ENCODE data around the gene ERF.

Gene ERF

DNA sequence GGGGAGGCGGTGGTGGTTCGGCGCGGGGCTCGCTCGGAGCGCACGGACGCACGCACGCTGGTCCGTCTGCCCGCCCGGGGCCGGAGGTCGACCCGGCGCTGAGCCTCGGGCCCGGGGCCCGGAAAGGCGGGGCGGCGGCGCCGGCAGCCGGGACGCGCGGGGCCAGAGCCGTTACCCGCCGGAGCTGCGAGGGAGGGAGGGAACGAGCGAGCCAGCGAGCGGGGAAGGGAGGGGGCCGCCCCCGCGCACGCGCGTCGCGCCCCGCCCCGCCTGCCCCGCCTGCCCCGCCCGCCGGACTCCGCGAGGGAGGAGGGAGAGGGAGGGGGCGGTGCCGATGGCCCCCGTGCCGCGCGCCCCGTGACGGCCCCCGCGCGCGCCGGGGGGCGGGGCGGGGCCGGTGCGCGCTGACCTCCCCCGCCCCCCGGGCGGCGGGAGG is 29.2 kb upstream of the ERF start:
- H3K27me3 ChIP-seq (ENCODE audit: insufficient read depth, low read length) = no peaks in the 10 kb centered on the region
- peaks cover 25% of the 10 kb centered on the region for H3K36me3 ChIP-seq (ENCODE audit: insufficient read depth, low read length)
- H2AFZ ChIP-seq (ENCODE audit: low read depth, low read length) = no peak overlapping the region
- peak overlapping the region; percentile 49 for H3K4me3 ChIP-seq (ENCODE audit: low read length)
- peaks cover 48% of the 10 kb centered on the region for H3K4me1 ChIP-seq (ENCODE audit: insufficient read depth, low read length)
- H3K9me3 ChIP-seq (ENCODE audit: low read length) = no peaks in the 10 kb centered on the region

GRCh38 chr19:42283188-42284065 is 28.5 kb upstream of the ERF start:
- peaks cover 52% of the 10 kb centered on the region for H3K4me1 ChIP-seq (ENCODE audit: insufficient read depth, low read length)
- no peaks in the 10 kb centered on the region for H3K27me3 ChIP-seq (ENCODE audit: insufficient read depth, low read length)
- no peak overlapping the region for H2AFZ ChIP-seq (ENCODE audit: low read depth, low read length)
- no peaks in the 10 kb centered on the region for H3K9me3 ChIP-seq (ENCODE audit: low read length)
- peaks cover 18% of the 10 kb centered on the region for H3K36me3 ChIP-seq (ENCODE audit: insufficient read depth, low read length)
- peak overlapping the region; percentile 49 for H3K4me3 ChIP-seq (ENCODE audit: low read length)

DNA sequence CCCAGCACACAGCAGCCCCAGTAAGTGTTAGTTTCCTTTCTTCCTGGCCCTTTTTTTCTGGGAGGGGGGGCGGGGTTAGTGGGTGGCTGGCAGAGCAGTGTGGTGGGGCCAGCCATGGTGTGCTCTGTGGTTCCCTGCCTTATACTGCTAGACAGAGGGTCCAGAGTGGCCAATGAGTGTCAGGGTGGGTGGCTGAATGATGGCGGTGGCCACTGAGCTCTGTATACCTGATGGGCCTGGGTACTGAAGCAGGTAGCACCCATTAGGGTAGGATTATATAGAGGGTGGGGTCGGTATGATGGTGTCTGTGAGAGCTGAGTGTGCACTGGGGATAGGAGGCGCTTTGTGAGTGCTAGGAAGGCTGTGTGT is 27.9 kb upstream of the ERF start:
- Histone ChIP-seq H3K4me1 (ENCODE audit: insufficient read depth, low read length) (peaks cover 52% of the 10 kb centered on the region), H3K36me3 (ENCODE audit: insufficient read depth, low read length) (peaks cover 12% of the 10 kb centered on the region), H3K9me3 (ENCODE audit: low read length) (no peaks in the 10 kb centered on the region), H3K4me3 (ENCODE audit: low read length) (no peak overlapping the region), H2AFZ (ENCODE audit: low read depth, low read length) (no peak overlapping the region), H3K27me3 (ENCODE audit: insufficient read depth, low read length) (no peaks in the 10 kb centered on the region)

DNA sequence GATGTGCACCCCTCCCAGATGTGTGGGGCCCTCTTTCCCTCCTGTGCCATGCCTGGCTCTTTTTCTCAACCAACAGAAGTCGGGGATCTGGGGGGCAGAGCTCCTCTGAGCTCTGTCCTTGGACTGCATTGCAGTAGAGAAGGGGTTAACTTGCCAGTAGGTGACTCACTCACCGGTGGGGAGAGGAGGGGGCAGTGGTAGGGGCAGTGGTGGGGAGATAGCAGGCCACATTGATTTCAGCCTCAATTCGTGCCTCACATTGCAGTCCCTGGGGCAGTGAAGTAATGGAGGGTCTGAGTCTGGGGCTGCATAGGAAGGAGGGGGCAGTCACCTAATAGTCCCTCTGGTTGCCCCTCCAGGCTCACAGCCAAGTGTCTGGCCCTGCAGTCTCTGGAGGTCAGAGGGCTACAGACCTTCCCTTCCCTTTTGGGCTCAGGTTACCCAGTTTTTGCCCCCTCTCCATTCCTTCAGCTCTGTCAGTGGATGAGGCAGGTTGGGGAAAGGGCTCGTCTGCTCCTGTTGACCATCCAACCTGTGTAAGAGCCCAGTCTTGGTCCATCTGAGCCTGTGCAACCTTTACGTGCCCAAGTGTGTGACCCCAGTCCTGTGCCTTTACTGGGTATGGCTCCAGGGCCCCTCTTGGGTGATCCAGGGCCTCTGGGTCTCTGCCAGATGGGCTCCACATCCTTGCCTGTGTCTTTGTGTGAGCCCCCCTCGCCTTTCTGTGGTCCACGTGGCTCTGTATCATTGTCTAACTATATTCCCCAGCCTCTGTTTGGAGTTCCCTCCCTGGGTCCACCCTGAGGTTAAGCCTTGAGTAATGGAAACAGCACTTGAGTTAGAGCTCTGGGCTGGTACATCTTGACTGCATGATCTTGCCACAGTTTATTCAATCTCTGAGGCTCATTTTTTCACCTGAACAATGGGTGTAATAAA is 27.2 kb upstream of the ERF start:
- Histone ChIP-seq H3K27me3 (ENCODE audit: insufficient read depth, low read length) (no peaks in the 10 kb centered on the region), H3K9me3 (ENCODE audit: low read length) (no peaks in the 10 kb centered on the region), H2AFZ (ENCODE audit: low read depth, low read length) (no peak overlapping the region), H3K36me3 (ENCODE audit: insufficient read depth, low read length) (peaks cover 5% of the 10 kb centered on the region), H3K4me1 (ENCODE audit: insufficient read depth, low read length) (peaks cover 52% of the 10 kb centered on the region), H3K4me3 (ENCODE audit: low read length) (peak overlapping the region; percentile 77)

GRCh38 chr19:42281146-42281826 is 26.4 kb upstream of the ERF start:
- peaks cover 52% of the 10 kb centered on the region for H3K4me1 ChIP-seq (ENCODE audit: insufficient read depth, low read length)
- H3K4me3 ChIP-seq (ENCODE audit: low read length) = peak overlapping the region; percentile 77
- no peaks in the 10 kb centered on the region for H3K27me3 ChIP-seq (ENCODE audit: insufficient read depth, low read length)
- no peaks in the 10 kb centered on the region for H3K36me3 ChIP-seq (ENCODE audit: insufficient read depth, low read length)
- H3K9me3 ChIP-seq (ENCODE audit: low read length) = no peaks in the 10 kb centered on the region
- no peak overlapping the region for H2AFZ ChIP-seq (ENCODE audit: low read depth, low read length)

DNA sequence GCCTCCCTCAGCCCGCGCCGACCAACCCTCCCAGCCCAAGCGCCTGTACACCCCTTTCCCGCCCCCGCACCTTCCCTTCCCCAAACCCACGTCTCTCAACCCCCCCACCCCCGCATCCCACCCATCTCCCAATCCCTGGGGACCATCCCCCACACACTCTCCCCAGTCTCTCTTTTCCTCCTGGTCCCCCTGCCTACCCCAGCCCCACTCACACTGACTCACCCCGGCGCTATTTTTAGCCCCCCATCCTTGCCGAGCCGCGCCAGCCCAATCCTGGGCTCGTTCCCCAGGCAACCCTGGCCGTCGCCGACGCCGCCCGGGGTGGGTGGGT is 25.9 kb upstream of the ERF start:
- Histone ChIP-seq H3K27me3 (ENCODE audit: insufficient read depth, low read length) (no peaks in the 10 kb centered on the region), H2AFZ (ENCODE audit: low read depth, low read length) (no peak overlapping the region), H3K4me3 (ENCODE audit: low read length) (peak overlapping the region; percentile 77), H3K4me1 (ENCODE audit: insufficient read depth, low read length) (peaks cover 47% of the 10 kb centered on the region), H3K9me3 (ENCODE audit: low read length) (no peaks in the 10 kb centered on the region), H3K36me3 (ENCODE audit: insufficient read depth, low read length) (no peaks in the 10 kb centered on the region)

GRCh38 chr19:42279902-42280814 is 25.2 kb upstream of the ERF start:
- Histone ChIP-seq H3K9me3 (ENCODE audit: low read length) (no peaks in the 10 kb centered on the region), H3K27me3 (ENCODE audit: insufficient read depth, low read length) (no peaks in the 10 kb centered on the region), H2AFZ (ENCODE audit: low read depth, low read length) (peak overlapping the region; percentile 49), H3K36me3 (ENCODE audit: insufficient read depth, low read length) (peaks cover 2% of the 10 kb centered on the region), H3K4me3 (ENCODE audit: low read length) (peak overlapping the region; percentile 77), H3K4me1 (ENCODE audit: insufficient read depth, low read length) (peaks cover 41% of the 10 kb centered on the region)

DNA sequence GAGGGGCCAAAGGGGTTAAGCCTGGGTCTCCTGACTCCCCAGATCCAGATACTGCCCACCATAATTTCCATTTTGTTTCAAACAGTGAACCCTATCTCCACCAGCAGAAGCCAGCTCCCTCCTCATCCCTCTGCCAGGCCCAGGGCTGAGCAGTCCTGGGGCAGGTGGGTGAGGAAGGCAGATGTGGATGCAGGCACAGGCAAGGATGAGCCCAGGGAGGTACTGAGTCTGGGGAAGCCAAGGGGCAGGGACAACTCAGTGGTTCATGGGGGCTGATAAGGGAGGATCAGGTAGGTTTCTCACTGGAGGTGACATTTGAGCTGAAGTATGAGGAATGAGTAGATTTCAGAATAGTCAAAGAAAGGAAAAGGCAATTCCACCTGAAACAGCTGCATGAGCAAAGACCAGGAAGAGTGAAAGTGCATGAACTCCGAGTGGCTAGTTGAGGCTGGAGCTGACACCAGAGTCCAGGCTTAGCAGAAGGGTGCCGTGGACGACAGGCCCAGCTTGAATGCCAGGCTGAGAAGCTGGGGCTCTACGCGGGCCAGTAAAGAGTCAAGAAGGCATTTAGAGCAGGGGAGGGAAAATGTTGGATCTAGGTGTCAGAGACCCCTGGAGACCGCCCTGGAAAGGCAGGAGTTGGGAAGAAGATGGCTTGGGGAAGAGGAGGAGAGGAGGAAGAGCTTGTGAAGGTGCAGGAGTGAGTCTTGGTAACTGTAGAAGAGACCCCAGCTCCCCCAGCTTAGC is 24.4 kb upstream of the ERF start:
- Histone ChIP-seq H3K4me1 (ENCODE audit: insufficient read depth, low read length) (peaks cover 35% of the 10 kb centered on the region), H3K4me3 (ENCODE audit: low read length) (peak overlapping the region; percentile 77), H3K36me3 (ENCODE audit: insufficient read depth, low read length) (peaks cover 10% of the 10 kb centered on the region), H3K27me3 (ENCODE audit: insufficient read depth, low read length) (no peaks in the 10 kb centered on the region), H3K9me3 (ENCODE audit: low read length) (no peaks in the 10 kb centered on the region), H2AFZ (ENCODE audit: low read depth, low read length) (no peak overlapping the region)

GRCh38 chr19:42278452-42279154 is 23.7 kb upstream of the ERF start:
- H3K36me3 ChIP-seq (ENCODE audit: insufficient read depth, low read length) = peaks cover 17% of the 10 kb centered on the region
- no peaks in the 10 kb centered on the region for H3K9me3 ChIP-seq (ENCODE audit: low read length)
- no peak overlapping the region for H2AFZ ChIP-seq (ENCODE audit: low read depth, low read length)
- no peak overlapping the region for H3K4me3 ChIP-seq (ENCODE audit: low read length)
- no peaks in the 10 kb centered on the region for H3K27me3 ChIP-seq (ENCODE audit: insufficient read depth, low read length)
- peaks cover 35% of the 10 kb centered on the region for H3K4me1 ChIP-seq (ENCODE audit: insufficient read depth, low read length)

DNA sequence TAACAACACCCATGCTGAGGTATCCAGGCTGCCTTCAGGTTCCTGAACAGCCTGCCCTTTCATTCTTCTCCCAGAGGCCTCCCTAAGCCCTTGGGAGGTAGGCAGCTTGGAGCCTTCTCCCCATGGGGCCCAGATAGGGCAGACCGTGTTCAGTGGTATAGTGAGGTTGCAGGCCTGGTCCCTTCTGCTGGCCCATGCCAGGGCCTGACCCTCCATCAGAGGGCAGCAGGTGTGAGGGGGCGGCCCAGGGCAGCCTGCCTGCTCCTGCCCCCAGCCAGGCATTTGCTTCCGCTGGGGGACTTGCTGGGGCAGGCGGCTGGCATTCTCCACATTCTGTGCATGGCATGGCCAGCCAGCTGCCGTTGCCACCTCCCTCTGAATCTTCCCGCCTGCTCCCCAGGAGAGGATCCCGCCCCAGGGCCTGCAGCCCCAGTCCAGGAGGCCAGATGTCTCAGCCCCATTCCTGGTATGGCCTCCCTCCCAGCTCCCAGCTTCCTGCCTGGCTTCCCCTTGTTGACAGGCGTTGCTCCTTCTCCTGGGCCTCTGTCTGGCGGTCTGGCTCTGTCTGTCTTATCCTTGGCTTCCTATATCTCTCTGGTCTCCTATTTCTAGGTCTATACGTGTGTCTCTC is 23.0 kb upstream of the ERF start:
- peaks cover 29% of the 10 kb centered on the region for H3K4me1 ChIP-seq (ENCODE audit: insufficient read depth, low read length)
- no peak overlapping the region for H3K4me3 ChIP-seq (ENCODE audit: low read length)
- no peaks in the 10 kb centered on the region for H3K27me3 ChIP-seq (ENCODE audit: insufficient read depth, low read length)
- H3K36me3 ChIP-seq (ENCODE audit: insufficient read depth, low read length) = peaks cover 24% of the 10 kb centered on the region
- H3K9me3 ChIP-seq (ENCODE audit: low read length) = no peaks in the 10 kb centered on the region
- no peak overlapping the region for H2AFZ ChIP-seq (ENCODE audit: low read depth, low read length)

GRCh38 chr19:42276821-42277220 is 21.9 kb upstream of the ERF start:
- Histone ChIP-seq H3K36me3 (ENCODE audit: insufficient read depth, low read length) (peaks cover 26% of the 10 kb centered on the region), H3K27me3 (ENCODE audit: insufficient read depth, low read length) (no peaks in the 10 kb centered on the region), H3K9me3 (ENCODE audit: low read length) (no peaks in the 10 kb centered on the region)

More at GRCh38 chr19:42276821-42277220, 21.9 kb upstream of the ERF start:
- H3K4me3 ChIP-seq (ENCODE audit: low read length) = no peak overlapping the region
- H2AFZ ChIP-seq (ENCODE audit: low read depth, low read length) = no peak overlapping the region
- H3K4me1 ChIP-seq (ENCODE audit: insufficient read depth, low read length) = peaks cover 18% of the 10 kb centered on the region
